ENCODE data around the gene NEO1.
A peak's percentile ranks its signal among the peaks of the same experiment; 100 is the strongest.

Gene NEO1

GRCh38 chr15:73078291-73078690 lies 26.0 kb downstream of the NEO1 start:
- in situ Hi-C loops (cut with HindIII; ENCODE audit: low sequenced_read_pairs) = no loop called here
- H3K4me3 ChIP-seq (ENCODE audit: low read depth, low read length) = no peak overlapping the region
- no peak for DNase-seq (ENCODE audit: low read depth, low spot score)
- TF ChIP-seq, protein P1, sequence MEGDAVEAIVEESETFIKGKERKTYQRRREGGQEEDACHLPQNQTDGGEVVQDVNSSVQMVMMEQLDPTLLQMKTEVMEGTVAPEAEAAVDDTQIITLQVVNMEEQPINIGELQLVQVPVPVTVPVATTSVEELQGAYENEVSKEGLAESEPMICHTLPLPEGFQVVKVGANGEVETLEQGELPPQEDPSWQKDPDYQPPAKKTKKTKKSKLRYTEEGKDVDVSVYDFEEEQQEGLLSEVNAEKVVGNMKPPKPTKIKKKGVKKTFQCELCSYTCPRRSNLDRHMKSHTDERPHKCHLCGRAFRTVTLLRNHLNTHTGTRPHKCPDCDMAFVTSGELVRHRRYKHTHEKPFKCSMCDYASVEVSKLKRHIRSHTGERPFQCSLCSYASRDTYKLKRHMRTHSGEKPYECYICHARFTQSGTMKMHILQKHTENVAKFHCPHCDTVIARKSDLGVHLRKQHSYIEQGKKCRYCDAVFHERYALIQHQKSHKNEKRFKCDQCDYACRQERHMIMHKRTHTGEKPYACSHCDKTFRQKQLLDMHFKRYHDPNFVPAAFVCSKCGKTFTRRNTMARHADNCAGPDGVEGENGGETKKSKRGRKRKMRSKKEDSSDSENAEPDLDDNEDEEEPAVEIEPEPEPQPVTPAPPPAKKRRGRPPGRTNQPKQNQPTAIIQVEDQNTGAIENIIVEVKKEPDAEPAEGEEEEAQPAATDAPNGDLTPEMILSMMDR (IDR thresholded peaks at IDR 0.05; ENCODE audit: low read depth, low read length) = no peak

- DNase-seq (ENCODE audit: low read depth, low spot score) = peak; percentile 85
- in situ Hi-C loops (cut with HindIII; ENCODE audit: low sequenced_read_pairs) = no loop called here
- TF ChIP-seq, protein P1 (IDR thresholded peaks at IDR 0.05; ENCODE audit: low read depth, low read length) = no peak
- H3K4me3 ChIP-seq (ENCODE audit: low read depth, low read length) = no peak overlapping the region
Measured at GRCh38 chr15:73078722-73079121, 26.5 kb downstream of the NEO1 start.

DNA sequence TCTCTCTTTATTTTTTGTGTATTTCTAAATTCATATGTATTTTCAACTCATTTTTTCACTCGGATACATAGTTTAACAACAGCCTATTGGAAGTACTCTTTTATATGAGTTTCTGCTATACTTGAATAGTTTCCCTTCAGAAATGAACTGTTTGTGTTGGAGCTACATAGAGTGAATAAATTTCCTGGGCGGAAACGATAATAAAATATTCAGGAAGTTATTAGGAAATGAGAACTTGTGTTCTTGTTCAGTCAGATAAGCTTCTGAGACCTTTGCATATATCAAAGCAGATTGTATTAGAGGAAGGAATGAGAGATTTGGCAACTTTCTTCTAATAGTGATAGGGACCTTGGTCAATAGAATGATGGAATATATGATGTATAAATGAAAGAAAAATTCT lies 27.3 kb downstream of the NEO1 start:
- no peak for DNase-seq (ENCODE audit: low read depth, low spot score)
- TF ChIP-seq, protein P1 (IDR thresholded peaks at IDR 0.05; ENCODE audit: low read depth, low read length) = no peak
- no peak overlapping the region for H3K4me3 ChIP-seq (ENCODE audit: low read depth, low read length)
- in situ Hi-C loops (cut with HindIII; ENCODE audit: low sequenced_read_pairs) = no loop called here

DNA sequence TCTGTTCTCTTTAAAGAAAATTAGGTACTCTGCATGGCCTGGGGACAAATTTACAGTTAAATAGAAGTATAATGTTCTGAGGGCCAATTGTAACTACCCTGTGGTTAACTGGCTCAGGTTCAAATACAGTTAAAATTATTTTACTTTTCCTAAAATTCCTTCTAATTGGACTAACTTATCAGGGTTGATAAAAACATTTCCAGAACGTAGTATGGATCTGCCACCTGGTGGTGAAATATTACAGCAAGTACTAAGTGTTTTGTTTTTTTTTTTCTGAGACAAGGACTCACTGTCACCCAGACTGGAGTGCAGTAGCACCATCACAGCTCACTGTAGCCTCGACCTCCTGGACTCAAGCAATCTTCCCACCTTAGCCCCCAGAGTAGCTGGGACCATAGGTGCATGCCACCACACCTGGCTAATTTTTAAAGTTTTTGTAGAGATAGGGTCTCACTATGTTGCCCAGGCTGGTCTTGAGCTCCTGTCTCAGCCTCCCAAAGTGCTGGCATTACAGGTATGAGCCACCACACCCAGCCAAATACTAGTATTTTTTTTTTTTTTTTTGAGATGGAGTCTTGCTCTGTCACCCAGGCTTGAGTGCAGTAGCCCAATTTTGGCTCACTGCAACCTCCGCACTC lies 29.2 kb downstream of the NEO1 start:
- no peak overlapping the region for H3K4me3 ChIP-seq (ENCODE audit: low read depth, low read length)
- TF ChIP-seq, protein P1 (IDR thresholded peaks at IDR 0.05; ENCODE audit: low read depth, low read length) = peak; percentile 60
- DNase-seq (ENCODE audit: low read depth, low spot score) = peak; percentile 61
- in situ Hi-C loops (cut with HindIII; ENCODE audit: low sequenced_read_pairs) = no loop called here

DNA sequence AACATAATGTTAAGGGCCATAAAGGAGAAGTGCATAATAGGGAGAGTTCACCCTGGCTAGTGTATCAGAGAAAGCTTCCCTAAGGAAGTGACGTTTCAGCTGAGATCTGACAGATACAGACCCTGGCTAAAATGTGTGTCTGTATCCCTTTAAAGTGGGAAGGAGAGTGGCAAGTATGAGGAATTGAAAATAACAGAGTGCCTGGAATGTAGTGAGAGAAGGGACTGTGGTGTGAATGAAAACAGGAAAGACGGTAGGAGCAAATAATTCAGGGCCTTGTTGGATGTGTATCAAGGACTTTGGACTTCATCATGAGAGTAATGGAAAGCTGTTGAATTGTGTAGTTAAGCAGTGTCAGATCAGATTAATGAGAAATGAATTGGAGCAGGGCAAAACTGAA lies 30.5 kb downstream of the NEO1 start:
- H3K4me3 ChIP-seq (ENCODE audit: low read depth, low read length) = no peak overlapping the region
- in situ Hi-C loops (cut with HindIII; ENCODE audit: low sequenced_read_pairs) = no loop called here
- TF ChIP-seq, protein P1 (IDR thresholded peaks at IDR 0.05; ENCODE audit: low read depth, low read length) = no peak
- peak; percentile 10 for DNase-seq (ENCODE audit: low read depth, low spot score)

GRCh38 chr15:73087098-73087497 lies 34.8 kb downstream of the NEO1 start:
- DNase-seq (ENCODE audit: low read depth, low spot score) = no peak
- in situ Hi-C loops (cut with HindIII; ENCODE audit: low sequenced_read_pairs) = no loop called here
- H3K4me3 ChIP-seq (ENCODE audit: low read depth, low read length) = no peak overlapping the region
- TF ChIP-seq, protein P1 (IDR thresholded peaks at IDR 0.05; ENCODE audit: low read depth, low read length) = no peak

Measured in astrocyte of the spinal cord (primary cell).